Thyroid gland (tissue), 4 donors: ENCODE results near the gene DMD.

Experiments used
- CTCF ChIP-seq, 6 experiments: fragments of 200-600 bp in 3 of 6; fragments of 450-650 bp in 3 of 6; sonication (generic) in 3 of 6; IDR thresholded peaks; one replicate each; pipeline ENCODE4 v1.5.1; 2016 to 2019; ENCODE audit warnings: antibody characterized with exemption in 6 of 6, mild to moderate bottlenecking in 2 of 6, inconsistent platforms in 1 of 6, moderate library complexity in 1 of 6
- POLR2A ChIP-seq, 2 donors: fragments of 450-650 bp; IDR thresholded peaks; one replicate each; pipeline ENCODE4 v1.6.1; 2017; ENCODE audit warnings: antibody characterized with exemption in 2 of 2, mild to moderate bottlenecking in 2 of 2, moderate library complexity in 1 of 2

GRCh38 chrX:31600823-31601222, 1610.5 kb downstream of the DMD start:
- TF ChIP-seq CTCF (IDR thresholded peaks at IDR 0.05) (no peak), POLR2A (IDR thresholded peaks at IDR 0.05) (no peak)
